Right renal pelvis (tissue), 4 donors: ENCODE measurements around the gene ADTRP. TPM values are rescaled to one million over a fixed set of nuclear protein-coding genes. Genes with fewer than 3 reads are reported as not detected.

Experiments
- DNase-seq, 4 donors: peaks; one replicate each; pipeline ENCODE4 v3.0.0-alpha.2; 2013; ENCODE audit warnings: low read depth in 4 of 4, low spot score in 3 of 4, missing footprints in 1 of 4
- polyA plus RNA-seq, 4 donors: library from polyadenylated mRNA; unstranded; fragments of 120-200 nt; gene quantifications; one replicate each; pipeline ENCODE4 v1.2.1, GENCODE V29; 2013; ENCODE audit not compliant: insufficient read length in 4 of 4

The ADTRP gene
- polyA plus RNA-seq, 4 donors: 1.3 to 3.1 (median 2.7) TPM

- DNase-seq: no peak
Observed at GRCh38 chr6:11775791-11776409, 2.7 kb downstream of the ADTRP start.

- DNase-seq: no peak
Observed at GRCh38 chr6:11774426-11774825, 4.2 kb downstream of the ADTRP start.

DNA sequence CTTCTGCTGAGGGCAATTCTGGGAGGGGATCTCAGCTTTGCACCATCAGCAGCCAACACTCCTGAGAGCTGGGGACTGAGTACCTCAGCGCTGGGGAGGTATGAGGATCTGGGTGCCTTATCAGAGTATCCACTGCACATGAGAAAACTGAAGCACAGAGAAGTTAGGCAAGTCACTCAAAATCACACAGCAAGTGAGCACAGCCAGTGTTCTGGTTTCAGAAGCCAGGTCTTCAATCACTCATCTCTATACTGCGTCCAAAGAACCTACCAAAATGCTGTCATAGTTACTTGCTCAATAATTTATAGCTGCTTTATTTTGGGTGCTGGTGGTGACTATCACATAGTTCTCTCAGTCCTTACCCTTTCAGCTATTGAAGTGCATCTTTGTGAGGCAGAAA lies 5.0 kb downstream of the ADTRP start:
- DNase-seq: no peak

GRCh38 chr6:11773013-11773412 lies 5.6 kb downstream of the ADTRP start:
- DNase-seq: no peak

GRCh38 chr6:11772109-11772825 lies 6.3 kb downstream of the ADTRP start:
- no peak for DNase-seq

- DNase-seq: no peak
Observed at GRCh38 chr6:11771473-11772048, 7.0 kb downstream of the ADTRP start.

DNA sequence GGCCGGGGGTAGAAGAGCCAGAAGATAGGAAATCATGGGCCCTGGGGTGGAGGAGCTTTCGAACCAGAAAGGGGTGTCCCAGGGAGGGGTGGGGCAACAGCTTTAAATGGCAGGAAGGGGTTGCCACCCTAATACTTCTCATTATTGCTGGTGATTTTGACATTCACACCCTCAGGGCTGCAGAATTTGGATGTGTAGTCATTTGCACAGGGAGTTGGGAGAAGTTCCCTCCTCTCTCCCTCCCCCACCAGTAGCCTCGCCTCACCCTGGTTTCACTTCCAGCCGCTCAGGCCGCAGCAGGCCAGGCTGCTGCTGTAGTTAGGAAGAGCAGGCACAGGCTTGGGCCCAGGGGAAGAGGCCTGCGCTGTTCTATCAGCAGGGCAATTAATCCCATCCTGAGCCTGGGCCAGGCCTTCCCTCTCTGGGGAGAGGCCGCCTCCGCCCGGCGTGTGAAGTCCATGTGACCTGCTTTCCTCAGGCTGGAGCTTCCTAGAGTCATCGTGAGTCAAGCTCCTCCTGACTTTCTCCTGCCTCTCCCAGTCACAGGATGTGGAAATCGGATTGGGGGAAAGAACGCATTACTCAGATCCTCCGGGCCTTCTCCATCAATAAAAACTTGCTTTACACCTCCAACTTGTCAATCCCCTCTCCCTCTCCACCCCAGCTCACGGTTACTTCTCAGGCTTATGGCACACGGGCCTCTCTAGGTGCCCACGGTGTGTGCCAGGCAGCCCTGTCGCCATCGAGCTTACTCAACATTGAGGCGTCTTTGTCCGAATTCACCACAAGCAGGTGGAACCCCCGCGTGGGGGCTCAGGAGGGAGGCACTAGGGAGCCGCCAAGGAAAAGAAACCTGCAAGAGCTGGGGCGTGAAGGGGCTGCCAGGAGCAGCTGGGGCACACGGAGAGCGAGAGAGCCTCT lies 7.8 kb downstream of the ADTRP start:
- DNase-seq: no peak

DNA sequence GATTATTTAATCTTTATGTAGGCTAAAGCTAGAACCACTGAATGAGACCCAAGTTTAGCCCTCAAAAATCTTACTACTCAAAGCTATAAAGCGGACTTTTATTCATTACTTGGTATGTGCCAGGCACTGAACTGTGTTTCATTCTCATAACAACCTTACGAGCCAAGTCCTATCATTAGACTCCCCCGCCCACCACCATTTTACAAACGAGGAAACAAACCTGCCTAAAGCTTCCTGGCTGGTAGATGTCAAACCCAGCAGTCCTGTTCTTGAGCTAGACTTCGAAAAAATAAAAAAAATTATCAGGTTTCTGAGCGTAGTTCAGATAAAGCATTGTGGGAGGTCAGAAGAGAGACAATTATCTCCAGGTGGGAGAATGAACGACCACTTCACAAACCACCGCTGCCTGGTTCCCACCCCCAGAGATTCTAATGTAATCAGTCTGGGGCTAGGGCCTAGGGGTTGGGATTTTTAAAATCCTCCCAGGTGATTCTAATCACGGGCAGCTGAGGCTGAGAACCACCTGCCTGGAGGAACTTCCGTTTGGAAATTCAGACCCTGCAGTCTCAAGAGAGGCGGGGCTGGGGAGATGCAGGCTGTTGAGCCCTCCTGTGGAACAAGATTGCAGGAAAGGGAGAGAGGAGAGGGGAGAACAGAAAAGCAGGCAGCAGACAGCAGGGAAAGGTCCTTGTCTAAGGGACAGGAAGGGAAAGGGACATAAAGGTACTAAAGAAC lies 8.6 kb downstream of the ADTRP start:
- DNase-seq: no peak

DNA sequence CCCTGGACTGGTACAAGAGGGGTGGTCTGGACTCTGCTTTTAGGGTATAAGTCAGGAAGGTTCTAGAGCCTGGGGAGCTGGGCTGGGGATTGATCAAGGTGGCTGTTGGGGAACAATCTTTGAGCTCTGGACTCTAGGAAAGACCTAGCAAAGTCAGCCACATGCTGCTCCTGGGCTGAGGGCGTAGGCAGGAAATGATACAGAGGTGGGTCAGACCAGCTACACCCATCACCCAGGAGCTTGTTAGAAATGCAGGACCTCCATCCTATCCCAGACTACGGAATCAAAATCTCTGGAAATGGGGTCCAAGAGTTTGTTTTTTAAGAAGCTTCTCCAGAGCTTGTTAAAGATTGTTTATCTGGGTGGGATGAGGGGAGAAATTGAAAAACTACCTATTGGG lies 9.4 kb downstream of the ADTRP start:
- no peak for DNase-seq

DNA sequence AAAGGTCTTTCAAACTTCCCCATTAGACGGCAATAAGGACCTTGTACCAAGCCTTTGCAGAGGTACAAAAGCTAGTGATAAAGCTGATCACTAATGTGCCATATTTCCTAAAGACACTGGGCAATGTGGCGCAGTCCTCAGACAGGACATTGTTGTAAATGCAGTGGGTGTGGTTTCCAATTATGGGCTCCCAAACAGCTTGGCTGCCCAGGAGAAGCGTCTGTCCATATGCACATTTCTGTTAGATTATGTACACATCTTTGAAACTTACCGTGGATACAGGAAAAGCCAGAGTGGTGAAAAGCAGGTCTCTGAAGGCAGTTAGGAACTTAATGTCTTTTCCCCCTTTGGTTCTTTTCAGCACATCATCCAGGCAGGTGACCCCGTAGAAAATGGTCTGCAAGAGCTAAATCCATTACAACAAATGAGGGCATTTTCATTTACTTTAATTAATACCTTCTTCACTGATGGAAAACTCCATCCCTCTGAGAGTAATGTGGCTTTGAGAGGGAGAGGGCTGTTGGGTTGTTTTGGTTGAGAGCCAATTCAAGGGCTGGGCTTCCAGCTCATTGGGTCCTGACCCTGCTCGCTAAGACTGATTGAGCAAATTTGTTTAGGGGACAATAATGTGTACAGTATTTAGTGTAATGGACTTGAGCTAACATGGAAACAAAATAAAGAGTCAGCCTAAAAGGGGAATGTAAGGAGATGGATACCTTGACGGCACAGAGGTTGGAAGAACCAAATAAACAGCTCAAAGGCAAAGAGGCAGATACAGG lies 10.4 kb downstream of the ADTRP start:
- DNase-seq: no peak

GRCh38 chr6:11767458-11767857 lies 11.1 kb downstream of the ADTRP start:
- DNase-seq: no peak

GRCh38 chr6:11766589-11767450 lies 11.8 kb downstream of the ADTRP start:
- no peak for DNase-seq

- no peak for DNase-seq
Observed at GRCh38 chr6:11766043-11766442, 12.6 kb downstream of the ADTRP start.

DNA sequence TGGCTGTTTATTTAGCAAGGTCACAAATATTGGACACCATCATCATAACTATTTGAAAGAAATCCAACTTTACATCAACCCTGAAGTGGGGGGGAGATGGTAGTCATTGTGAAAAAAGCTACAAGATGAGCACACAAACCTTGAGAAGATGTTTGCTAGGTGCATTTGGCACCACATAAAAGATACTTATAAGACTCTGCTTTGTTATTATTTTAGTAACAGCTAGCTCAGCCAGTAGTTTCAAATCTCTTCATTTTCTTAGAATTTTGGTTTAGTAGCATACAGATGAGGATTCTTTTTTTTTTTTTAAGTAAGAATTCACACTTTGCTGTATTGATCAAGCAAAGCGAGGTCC lies 14.4 kb downstream of the ADTRP start:
- no peak for DNase-seq

DNA sequence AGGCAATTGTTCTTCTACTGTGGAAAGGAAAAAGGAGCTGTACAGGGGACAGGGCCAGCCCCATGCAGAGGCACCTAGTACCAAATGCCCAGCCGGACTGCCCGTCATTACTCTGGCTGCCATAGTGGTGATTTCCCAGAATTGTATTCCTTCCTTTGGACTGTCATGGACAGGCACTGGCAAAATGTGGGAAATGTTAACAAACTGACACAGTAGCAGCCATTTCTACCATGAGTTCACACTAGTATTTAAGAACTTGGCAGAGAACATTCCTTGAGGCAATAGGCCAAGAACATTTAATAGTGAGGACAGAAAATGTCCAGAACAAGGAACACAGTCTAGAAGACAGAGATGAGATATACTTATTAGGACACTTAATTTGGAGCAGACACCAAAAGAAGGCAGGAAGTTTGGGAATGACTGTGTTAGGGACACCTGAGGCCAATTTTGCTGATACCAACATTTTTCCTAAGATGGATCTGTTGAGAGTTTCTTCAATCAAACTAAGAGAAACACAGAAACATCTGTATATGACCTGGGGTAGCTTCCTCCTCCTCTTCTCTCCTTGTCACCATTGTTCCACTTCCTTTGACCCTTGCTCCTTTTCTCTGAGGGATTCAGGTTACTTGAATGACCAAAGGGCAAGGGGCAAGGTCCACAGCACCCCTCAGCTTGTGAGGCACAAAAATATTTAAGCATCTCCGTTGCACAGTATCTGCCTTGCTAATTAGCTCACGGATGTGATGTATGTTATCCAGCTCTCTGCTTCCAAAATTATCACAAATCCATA lies 14.9 kb downstream of the ADTRP start:
- no peak for DNase-seq

DNA sequence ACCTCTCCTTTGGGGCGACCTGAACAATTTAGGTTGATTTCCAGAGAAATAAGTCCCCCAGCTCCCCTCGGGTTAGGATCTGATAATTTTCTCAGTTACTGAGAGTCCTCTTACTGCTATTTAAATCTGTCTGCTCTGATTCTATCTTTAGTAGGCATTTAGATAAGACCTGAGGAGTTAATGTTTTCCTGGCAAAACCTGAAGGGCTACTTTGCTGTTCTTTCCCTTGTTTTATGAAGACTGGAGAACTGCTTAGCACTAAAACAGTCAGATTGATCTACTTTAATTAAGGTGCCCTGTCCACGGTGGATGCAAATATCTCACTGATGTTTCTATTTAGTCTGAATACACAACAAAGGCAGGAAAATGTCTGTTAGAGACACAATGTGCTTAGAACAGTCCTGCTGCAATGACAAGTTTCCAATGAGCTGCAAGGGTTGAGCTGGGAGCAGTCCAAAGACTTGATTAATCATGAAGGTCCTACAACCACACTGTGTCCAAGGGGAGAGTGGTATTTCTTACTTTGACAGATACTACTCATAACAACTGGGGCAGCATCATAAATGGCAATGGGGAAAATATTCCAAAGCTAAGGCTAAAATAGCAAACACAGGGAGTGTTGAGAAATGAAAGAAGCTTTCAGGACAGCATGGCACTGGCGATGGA lies 15.7 kb downstream of the ADTRP start:
- DNase-seq: no peak
